Breast epithelium (tissue), 3 donors: ENCODE measurements around the gene HSD17B3.

Experiments
- CTCF ChIP-seq, 3 donors: fragments of 450-650 bp; IDR thresholded peaks; one replicate each; pipeline ENCODE4 v1.5.1; 2016 to 2017; ENCODE audit warnings: antibody characterized with exemption in 3 of 3, mild to moderate bottlenecking in 3 of 3, moderate library complexity in 3 of 3
- POLR2A ChIP-seq: fragments of 450-650 bp; IDR thresholded peaks from one replicate; pipeline ENCODE4 v1.6.1; 2016; ENCODE audit warnings: antibody characterized with exemption, mild to moderate bottlenecking, moderate library complexity
- POLR2AphosphoS5 ChIP-seq, 3 donors: sonication (generic); formaldehyde crosslinking; IDR thresholded peaks; one replicate each; pipeline ENCODE4 v1.6.1; 2017; ENCODE audit warnings: antibody characterized with exemption in 3 of 3

DNA sequence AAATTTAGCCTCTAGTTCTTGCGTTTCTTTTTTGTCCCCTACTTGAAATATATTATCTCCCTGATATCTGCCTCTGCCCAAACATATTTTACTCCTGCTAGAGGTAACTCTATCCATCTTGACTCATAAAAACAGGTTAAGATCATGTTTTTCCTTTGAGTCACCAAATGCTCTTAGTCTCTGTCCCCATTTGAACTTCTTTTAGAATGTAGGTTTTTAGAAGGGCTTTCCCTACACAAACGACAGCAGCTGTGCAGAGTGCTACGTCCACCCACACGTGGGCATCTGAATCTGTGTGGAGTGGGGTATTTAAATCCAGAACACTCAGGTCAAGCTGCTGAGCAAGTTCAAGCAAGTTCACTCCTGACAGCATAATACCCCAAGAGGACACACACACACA, 2.2 kb downstream of the HSD17B3 start:
- TF ChIP-seq POLR2A = no peak
- TF ChIP-seq CTCF (IDR thresholded peaks at IDR 0.05) = no peak
- no peak for TF ChIP-seq POLR2AphosphoS5 (IDR thresholded peaks at IDR 0.05)
